NCI-H524 (cell line): ENCODE results near the gene CIART.
"Not testable (repeated sequence)": the region's sequence is repeated elsewhere in the genome, so short reads cannot be mapped to it uniquely, and the experiment has no call there.

Source experiments
- DNase-seq, 2 experiments: peaks; one replicate each; lab custom pipeline; 2025; lab: John Stamatoyannopoulos, UW

Gene CIART

DNA sequence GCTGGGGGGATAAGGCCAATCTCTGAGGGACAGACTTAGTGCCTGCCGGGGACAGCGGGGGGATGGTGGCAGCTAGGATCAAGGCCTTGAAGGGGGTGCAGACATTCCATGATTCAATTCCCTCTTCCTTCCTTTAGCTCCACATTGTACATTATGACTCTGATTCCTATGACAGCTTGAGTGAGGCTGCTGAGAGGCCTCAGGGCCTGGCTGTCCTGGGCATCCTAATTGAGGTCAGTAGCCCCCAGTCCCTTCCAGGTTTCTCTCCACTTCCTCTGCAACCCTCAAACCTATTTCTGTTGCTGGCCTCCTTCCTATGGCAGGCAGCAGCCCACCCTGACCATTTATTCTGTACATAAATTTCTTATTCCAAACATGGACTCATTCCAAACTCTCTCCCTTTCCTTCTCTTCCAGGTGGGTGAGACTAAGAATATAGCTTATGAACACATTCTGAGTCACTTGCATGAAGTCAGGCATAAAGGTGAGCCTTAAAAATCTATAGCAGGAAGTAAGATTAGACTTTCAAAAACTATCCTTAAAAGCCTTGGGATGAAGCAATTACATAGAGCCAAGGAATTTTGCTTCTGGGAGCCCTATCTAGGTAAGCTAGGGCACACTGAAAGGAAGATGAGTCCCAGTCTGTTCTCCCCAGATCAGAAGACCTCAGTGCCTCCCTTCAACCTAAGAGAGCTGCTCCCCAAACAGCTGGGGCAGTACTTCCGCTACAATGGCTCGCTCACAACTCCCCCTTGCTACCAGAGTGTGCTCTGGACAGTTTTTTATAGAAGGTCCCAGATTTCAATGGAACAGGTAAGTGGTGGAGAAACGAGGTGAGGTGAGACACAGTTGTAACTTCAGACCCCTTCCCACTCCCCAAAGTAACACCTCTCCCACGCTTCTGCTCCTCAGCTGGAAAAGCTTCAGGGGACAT is 19.7 kb upstream of the CIART start:
- DNase-seq = no peak

DNA sequence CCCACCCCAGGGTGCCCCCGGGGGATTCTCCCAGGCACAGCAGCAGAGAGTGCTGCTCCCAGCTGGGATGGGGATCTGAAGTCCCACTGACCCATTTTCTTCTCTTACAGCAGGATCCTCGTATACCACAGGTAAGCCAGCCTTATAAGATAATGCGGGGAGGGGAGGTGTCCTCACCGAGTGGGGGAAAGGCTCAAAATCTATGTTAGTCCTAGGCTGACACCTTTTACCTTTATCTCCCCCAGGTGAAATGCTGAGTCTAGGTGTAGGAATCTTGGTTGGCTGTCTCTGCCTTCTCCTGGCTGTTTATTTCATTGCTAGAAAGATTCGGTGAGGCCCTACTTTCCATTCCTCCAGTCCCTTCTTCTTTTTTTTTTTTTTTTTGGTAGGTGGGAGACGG is 18.8 kb upstream of the CIART start:
- no peak for DNase-seq

DNA sequence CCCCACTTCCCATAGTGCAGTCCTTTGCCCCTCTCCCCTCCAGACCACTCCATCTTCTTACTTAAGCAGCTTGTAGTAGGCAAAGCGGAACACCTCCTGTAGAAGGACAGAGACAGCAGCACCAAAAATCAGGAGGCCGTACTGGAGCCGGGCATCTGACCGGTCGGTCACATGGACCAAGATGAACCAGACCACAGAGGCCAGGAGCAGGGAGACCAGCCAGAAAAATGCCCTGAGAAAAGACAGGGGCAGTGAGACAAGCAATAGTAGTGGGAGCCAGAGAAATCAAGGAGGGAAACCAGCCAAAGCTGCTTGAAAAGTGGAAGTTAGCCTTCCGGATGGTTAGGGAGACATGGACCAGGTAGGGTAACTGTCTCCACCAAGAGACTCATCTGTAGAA is 14.5 kb upstream of the CIART start:
- no peak for DNase-seq

DNA sequence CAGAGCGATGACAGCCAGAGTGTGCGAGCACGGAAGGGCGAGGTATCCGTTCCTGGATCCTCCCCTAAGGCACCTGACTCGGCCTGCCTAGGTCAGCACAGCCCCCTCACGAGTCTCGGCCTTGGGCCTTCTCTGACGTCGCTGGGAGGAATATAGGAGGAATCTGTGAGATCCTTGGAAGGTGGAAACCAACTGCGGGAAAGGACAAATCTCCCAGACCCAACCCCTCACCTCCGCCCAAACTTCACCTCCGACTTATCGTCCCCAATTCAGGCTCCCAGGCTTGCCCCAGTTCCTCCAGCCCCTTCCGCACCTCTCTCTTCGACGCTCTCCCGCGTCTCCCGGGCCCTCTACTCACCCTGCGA is 14.0 kb upstream of the CIART start:
- DNase-seq = no peak

DNA sequence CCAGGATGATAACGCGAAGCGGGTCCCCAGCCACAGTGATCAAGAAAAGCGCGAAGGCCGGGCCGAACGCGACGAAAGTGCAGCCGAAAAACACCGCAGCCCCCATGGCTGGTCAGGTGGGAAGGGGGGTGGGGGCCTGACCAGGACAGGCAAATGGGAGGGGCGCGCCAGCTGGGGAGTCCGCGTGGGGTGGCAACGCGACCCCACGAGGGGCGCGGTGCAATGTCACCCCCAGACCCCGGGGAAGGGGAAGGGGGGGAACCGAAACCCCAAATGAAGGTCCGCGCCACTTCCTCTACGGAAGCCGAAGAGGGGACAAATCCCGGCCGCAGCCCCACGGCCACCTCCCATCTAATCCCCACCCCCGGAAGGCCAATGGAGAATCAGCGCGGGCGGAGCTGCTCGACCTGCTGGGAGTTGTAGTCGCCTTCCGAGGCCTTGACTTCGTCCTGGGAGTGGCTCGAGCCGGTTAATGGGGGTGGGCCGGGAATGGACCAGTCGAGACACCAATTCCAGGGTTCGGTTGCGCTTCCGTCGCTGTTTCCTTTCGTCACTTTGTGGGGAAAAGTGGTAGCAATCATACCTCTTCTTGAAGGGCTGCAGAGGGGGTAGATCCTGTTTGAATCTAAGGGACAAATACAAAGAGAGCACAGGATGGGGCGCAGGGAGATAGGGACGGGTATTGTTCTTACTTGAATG is 13.5 kb upstream of the CIART start, which contains the start of gene APH1A:
Gene APH1A, minus strand, starts transcription at position 312 of the 699 bp plus-strand sequence. Its CDS starts 206 bp downstream, at position 106.
- DNase-seq = peak; percentile 84 to 94

DNA sequence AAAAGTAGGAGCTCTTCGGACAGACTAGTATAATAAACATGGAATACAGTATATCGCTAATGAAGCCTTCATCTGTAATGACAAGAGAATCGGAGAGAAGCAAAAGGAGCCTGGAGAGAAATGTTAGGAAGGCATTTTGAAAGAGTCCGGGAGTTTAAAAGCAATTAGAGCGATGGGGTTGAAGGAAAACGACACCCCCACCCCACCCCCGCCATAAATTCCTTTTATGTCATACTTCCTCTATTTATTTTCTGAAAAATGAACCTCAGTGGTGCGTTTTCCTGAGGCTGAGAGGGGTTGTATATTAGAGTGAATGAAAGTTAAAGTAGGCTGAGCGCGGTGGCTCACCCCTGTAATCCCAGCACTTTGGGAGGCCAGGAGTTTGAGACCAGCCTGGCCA is 12.9 kb upstream of the CIART start:
- no peak for DNase-seq

DNA sequence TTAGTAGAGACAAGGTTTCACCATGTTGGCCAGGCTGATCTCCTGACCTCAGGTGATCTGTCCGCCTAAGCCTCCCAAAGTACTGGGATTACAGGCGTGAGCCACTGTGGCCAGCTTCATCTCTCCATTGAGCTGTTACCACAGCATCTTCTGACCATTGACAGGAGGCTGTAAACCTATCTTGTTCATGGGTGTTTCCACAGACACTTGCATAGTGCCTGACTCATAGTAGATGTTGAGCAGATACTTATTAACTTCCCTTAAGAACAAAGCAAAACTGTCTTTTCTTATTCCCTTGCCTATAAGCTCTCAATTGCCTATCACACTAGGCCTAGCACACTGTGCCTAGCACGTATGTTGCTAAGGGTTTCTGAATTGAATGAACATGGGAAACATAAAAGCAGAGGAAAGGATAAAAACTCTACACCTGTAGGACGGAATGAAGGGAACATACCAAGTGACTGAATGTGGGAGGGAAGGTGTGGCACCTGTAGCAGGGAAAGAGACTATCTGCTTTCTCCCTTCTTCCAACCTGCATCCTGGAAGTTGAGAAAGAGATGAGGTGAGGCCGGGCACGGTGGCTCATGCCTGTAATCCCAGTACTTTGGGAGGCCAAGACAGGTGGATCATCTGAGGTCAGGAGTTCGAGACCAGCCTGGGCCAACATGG is 10.9 kb upstream of the CIART start:
- no peak for DNase-seq

DNA sequence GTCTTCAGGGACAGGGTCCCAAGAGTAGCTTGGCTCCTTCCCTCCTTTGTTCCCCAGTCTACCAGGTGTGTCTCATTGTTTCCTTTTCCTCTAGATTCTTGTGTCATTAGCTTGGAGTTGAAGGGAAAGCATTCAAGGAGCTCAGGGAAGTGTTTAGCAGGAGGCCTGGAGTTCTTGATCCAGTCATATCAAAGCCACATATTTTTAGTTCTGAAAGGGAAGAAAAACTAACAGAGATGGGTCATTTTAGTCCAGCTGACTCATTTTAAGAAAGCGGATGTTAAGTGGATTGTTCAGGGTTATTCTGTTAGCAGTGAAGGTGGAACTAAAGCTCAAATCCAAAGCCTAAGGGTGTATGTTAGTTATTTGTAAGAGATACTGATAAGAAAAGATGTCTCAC is 9.0 kb upstream of the CIART start:
- DNase-seq = no peak

DNA sequence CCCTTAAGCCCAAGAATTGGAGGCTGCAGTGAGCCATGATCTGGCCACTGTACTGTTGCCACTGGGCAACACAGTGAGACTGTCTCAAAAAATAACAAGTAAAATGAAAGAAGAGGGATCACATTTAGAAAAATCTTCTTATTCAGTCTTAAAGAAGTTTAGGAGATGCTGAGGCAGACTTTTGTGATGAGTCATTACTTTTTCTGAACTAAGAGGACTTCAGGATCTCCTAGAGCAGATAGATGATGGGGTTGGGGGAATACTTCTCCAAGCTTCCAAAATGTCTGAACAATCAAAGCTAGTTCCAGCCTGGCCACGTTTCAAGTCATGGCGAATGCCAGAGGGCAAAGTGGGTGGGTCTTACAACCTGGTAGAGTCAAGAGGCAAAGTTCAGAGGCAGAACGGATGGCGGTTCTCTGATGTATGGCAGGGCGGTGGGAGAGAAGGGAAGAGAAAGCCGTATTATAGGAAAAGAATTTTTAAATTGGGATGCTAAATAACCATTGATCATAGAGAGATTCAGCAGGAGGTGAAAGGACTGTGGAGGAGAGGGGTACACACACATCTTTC is 2.1 kb upstream of the CIART start:
- no peak for DNase-seq

DNA sequence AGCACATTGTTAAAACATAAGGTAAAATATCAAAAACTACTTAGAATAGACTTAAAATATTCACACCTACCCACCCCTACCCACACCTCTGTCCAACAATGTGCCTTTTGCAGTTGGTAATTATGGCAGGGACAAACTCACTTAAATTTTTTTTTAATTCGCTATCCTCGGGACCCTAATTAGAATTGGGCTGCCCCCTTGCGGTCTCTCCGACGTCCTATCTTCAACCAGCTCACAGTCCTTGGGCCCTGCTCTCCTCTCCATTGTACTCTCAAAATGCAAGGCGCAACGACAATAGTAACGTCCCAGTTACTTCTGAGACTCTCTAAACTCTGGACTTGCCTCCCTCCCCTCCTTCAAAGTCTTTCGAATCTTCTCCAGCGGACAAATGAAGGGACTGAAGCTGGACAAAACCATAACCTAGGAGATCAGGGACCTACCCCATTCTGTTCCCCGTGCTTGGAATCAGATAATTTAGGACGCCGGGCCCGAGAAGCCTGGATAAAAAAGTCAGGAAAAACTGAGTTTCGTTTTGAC is 1.1 kb upstream of the CIART start:
- DNase-seq = peak; percentile 17 to 45

DNA sequence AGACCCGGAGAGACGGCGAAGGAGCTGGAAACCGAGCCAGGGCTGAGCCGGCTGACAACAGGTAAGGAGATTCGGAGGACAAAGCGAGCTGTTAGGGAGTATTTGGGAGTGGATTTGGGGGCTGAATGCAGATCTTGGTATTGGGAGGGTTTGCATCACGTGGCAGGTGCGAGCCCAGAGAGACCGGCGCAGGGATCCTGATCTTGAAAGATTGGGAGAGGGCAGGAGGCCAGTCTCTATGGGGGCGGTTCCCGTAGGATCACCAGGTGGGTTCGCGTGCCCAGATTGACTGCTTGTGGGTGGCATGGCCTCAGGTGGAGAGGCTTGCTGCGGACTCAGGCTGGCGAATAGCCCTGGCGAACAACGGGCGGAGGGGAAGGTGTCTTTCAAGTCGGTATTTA is 204 bp downstream of the CIART start:
- DNase-seq = no peak

DNA sequence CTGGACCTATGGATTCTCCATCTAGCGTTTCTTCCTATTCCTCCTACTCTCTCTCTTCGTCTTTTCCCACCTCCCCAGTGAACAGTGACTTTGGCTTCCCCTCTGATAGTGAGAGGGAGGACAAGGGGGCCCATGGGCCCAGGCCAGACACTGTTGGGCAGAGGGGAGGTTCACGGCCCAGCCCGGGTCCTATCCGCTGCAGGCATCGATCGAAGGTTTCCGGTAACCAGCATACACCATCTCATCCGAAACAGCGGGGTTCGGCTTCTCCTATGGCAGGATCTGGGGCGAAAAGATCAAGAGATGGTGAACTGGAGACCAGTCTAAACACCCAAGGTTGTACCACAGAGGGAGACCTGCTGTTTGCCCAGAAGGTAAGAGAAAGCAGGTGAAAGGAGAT is 906 bp downstream of the CIART start:
- DNase-seq = no peak

DNA sequence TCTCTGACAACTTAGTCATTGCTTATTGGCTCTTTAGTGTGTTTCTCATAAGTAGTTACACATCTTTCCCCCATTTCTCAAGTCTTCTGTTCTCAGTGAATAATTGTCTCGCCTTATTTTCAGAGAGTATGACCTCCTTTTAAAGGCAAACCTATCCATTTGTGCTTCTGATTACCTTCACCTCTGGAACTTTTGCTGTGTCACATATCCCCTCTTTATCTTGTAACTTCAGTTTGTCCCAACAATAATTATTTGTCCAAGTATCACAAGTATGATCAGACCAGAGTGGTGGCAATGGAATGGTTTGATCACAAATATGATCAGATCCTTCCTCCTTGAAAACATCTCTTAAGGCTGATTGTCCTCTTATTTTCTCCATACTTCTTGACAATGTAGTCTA is 6.0 kb downstream of the CIART start:
- DNase-seq = no peak

DNA sequence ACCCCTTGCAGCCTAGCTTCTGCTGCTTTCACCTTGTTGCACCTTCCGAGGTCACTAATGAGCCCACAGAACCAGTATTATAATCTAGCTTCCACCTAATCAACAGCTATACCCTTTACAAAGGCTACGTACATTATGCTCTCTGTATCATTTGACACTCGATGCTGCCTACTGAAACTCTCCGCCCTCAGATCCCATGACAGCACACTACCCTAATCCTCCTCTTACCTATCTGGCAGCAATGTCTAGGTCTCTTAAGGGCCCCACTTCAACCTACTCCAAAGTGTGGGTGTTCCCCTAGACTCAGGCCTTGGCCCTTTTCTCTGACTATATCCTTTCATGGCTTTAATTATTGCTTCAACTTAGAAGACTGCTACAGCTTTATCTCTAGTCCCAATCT is 6.5 kb downstream of the CIART start:
- DNase-seq = no peak

DNA sequence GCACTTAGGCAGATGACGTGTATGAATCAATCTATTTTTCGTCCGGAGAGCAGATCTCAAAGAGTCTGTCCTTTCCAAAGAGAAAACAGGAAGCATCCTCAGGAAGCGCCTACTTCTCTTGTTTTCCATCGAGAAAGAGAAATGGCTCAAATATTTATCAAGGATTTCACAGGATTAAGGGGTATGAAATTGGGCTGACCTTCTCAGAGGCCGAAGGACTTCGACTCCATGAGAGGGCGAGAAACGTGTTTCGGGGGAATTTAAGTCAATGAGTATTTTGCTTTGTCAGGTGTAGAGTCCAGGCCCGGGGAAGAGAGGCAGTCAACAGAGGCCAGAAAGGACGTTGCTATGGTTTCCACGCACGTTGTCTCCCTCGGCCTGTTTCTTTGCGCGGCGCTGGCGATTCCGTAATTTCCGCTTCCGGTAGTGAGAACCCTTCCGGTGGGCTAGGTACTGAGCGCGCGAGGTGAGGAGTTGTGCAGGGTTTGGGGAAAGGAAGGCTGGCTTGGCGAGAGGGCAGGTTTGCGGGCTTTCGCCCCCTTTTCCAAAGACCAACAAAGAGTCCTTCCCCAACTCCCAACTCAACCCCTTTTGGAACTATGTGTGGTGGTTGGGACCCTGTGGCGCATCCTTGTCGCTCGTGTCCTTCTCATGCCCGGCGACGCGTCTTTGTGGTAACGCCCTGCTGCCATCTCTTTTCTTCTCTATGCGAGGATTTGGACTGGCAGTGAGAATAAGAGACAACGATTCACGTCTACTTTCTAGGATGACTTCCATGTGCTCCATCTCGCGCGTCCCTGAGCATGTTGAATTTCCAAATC is 11.3 kb downstream of the CIART start, which contains the start of gene MRPS21:
Gene MRPS21, plus strand, starts transcription at position 429 of the 821 bp plus-strand sequence. CDS start 506 bp downstream, outside the sequence.
- peak; percentile 68 to 84 for DNase-seq

DNA sequence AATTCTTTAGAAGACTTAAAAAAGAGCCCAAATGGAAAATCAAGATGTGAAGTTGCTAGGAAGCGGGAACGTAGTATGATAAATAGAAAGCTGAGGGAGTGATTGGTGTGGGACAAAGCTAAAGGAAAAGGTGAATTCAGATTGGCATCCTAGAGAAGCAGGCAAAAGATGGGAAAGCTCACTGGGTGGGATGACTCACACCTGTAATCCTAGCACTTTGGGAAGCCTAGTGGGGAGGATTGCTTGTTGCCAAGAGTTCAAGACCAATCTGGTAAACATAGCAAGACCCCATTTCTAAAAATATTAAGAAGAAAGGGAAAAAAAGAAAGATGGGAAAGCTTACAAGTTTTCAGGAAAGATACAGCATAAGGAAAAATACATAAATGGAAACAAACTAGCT is 13.1 kb downstream of the CIART start:
- no peak for DNase-seq

DNA sequence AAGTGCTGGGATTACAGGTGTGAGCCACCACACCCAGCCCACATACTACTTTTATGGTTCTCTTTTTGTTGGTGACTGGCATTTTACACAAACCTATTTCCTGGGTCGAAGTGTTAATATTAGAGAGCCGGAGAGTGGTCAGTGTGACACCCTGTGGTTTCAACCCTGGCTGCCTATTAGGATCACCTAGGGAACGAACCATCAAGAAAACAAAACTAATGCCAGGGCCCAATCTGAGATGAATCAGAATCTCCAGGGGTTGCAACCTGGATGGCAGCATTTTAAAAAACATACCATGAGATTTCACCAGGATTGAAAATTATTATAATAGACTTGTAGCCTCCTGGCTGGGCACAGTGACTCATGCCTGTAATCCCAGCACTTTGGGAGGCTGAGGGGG is 17.4 kb downstream of the CIART start:
- DNase-seq = no peak

DNA sequence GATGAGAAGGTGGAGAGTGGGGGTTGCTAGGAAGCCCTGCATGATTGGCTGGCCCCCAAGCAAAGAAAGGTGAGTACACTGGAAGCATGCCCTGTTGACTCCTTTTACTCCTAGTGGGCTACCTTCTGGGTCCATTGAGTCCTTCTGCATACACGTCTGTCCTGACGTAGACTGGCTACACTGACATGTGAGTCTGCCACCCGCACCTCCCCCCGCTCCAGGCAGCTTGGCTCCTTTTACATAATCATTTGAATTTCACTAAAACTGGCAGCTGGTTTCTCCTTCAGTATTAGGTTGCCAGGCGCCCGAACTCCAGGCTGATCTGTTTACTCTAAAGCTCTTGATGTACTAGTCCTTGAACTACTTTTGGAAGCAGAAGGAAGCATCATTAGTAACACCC is 20.0 kb downstream of the CIART start:
- DNase-seq = peak; percentile 2 to 25

DNA sequence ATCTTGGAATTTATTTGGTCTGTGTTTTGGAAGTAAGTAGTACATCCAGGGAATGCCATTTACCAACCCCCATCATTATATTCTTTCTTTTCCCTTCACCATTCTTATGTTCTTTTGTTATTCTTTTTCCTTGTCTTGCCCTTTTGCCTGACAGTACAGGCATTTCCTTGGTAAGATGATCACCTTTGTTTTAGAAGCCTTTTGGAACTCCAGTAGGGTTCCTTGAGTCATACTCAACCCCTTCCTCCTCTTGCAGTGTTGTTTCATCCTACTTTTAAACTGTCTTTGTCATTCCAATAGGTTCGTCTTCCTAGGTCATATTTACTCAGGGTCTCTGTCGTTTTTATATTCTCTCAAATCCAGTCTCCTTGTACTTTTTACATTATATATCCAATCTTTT is 20.5 kb downstream of the CIART start:
- DNase-seq = no peak

DNA sequence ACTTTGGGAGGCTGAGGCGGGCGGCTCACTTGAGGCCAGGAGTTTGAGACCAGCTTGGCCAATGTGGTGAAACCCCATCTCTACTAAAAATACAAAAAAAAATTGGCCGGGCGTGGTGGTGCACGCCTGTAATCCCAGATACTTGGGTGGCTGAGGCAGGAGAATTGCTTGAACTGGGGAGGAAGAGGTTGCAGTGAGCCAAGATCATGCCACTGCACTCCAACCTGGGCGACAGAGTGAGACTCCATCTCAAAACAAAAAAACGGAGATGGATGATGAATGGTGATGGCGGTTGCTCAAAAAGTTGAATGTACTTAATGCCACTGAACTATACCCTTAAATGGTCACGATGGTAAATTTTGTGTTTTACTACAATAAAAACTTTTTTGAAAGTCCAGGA is 26.2 kb downstream of the CIART start:
- DNase-seq = not testable (repeated sequence)
